Central memory CD8-positive, alpha-beta T cell (primary cell): ENCODE measurements around the gene TENM3.
"Not testable (repeated sequence)": the region's sequence is repeated elsewhere in the genome, so short reads cannot be mapped to it uniquely, and the experiment has no call there.

Source experiments
- ATAC-seq: fragments of 150-1000 bp; cut with Tn5 transposase; replicated peaks from 2 replicates; pipeline ENCODE4 v1.10.0; 2022; ENCODE audit warnings: mild to moderate bottlenecking, moderate FRiP score, moderate number of reproducible peaks; ENCODE audit not compliant: poor library complexity, severe bottlenecking; ENCODE audit errors: extremely low read depth
- DNase-seq, 2 donors: peaks; one replicate each; pipeline ENCODE4 v3.0.0; 2021; ENCODE audit warnings: low spot score in 2 of 2
- H3K27ac Mint-ChIP-seq: one replicate; pipeline ENCODE4 v1.8.0; 2022; ENCODE audit warnings: low read depth, mild to moderate bottlenecking, moderate library complexity, mixed read lengths
- H3K27me3 Mint-ChIP-seq: one replicate; pipeline ENCODE4 v1.8.0; 2022; ENCODE audit warnings: mixed read lengths
- H3K36me3 Mint-ChIP-seq: one replicate; pipeline ENCODE4 v1.8.0; 2022; ENCODE audit warnings: mild to moderate bottlenecking, moderate library complexity, mixed read lengths; ENCODE audit not compliant: insufficient read depth
- H3K4me1 Mint-ChIP-seq: one replicate; pipeline ENCODE4 v1.8.0; 2022; ENCODE audit warnings: mixed read lengths
- H3K4me3 Mint-ChIP-seq: one replicate; pipeline ENCODE4 v1.8.0; 2022; ENCODE audit warnings: mild to moderate bottlenecking, moderate library complexity, mixed read lengths
- H3K9me3 Mint-ChIP-seq: one replicate; pipeline ENCODE4 v1.8.0; 2022; ENCODE audit warnings: mixed read lengths

Gene TENM3

DNA sequence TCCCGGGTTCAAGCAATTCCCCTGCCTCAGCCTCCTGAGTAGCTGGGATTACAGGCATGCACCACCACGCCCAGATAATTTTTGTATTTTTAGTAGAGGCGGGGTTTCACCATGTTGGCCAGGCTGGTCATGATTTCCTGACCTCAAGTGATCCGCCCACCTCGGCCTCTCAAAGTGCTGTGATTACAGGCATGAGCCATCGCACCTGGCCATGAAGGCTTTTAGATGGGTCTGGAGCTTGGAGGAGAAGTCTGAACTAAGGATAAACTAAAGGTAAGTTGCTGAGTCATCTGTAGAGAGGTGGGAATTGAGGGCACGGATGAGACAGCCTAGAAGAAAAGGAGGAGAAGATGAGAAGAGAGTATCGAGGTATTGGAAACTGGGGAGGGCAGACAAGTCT lies at the start of gene TENM3:
TENM3 (plus strand) TSS at position 199 of the 400 bp plus-strand sequence. CDS start 80,619 bp downstream, outside the sequence.
- not testable (repeated sequence) for H3K36me3 Mint-ChIP-seq, H3K4me3 Mint-ChIP-seq, ATAC-seq, DNase-seq, H3K27me3 Mint-ChIP-seq, H3K27ac Mint-ChIP-seq, H3K4me1 Mint-ChIP-seq
- peaks cover 23% of the 10 kb centered on the region for H3K9me3 Mint-ChIP-seq

DNA sequence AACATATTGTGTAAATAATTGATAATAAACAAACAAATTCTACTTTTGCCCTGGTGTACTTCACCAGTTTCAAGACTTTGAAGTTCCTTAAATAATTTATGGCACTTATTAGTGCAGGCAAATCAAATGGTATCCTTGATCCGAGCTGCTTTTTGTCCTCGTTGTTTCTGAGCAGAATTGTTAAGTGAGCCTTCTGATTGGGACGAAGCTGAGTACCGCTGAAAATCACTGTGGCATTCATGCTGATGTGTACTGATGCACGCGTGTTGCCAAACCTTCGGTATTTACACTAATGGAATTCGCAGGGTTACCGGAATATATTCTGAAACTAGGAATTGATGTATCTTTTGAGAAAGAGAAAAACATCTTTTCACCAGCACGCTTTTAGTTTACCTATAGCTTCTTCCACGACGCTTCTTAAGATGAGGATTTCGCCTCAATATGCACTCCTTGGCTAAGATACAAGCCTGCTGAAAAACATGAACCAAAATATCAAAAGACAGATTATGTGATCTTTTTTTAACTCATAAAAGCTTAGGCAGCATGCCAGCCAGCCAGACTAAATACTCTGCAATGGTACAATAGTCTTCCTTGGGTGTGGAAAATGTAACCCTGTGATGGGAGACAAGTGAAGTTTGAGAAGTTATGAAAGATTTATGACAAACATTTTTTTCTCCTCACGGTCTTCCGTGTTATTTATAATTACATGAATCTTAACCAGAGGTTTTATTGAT lies 48.9 kb upstream of the TENM3 start:
- DNase-seq (no peak), ATAC-seq (no peak)
- Mint-ChIP-seq H3K27ac (no peak overlapping the region), H3K4me1 (no peaks in the 10 kb centered on the region), H3K9me3 (no peaks in the 10 kb centered on the region), H3K4me3 (no peak overlapping the region), H3K36me3 (peaks cover 2% of the 10 kb centered on the region), H3K27me3 (no peaks in the 10 kb centered on the region)

GRCh38 chr4:182197611-182198010 lies 45.6 kb upstream of the TENM3 start:
- no peak overlapping the region for H3K4me3 Mint-ChIP-seq
- H3K9me3 Mint-ChIP-seq, result peaks cover 4% of the 10 kb centered on the region
- H3K27me3 Mint-ChIP-seq, result no peaks in the 10 kb centered on the region
- no peaks in the 10 kb centered on the region for H3K4me1 Mint-ChIP-seq
- H3K27ac Mint-ChIP-seq, result no peak overlapping the region
- no peak for ATAC-seq
- H3K36me3 Mint-ChIP-seq, result no peaks in the 10 kb centered on the region
- DNase-seq, result no peak

DNA sequence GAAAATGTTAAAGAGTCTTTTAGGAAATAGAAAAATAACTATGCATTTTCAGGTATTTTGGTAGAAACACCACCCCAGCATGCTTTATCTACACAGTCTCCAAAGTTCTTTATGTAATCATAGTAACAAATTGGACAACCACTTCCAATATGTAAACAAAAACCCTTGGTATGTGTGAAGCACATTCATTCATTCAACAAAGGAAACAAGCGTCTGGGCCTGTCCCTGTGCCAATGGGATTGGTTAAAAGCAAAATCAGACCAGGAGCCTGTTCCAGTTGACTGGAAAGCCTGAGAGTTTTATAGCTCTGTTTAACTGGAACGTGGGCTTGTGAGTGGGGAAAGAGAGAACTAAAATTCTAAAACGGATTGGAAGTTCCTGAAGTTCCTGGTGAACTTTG lies 41.3 kb upstream of the TENM3 start:
- Mint-ChIP-seq H3K36me3 (no peaks in the 10 kb centered on the region), H3K4me1 (no peaks in the 10 kb centered on the region), H3K27me3 (no peaks in the 10 kb centered on the region), H3K4me3 (no peak overlapping the region), H3K27ac (no peak overlapping the region), H3K9me3 (peaks cover 9% of the 10 kb centered on the region)
- ATAC-seq, result no peak
- no peak for DNase-seq

DNA sequence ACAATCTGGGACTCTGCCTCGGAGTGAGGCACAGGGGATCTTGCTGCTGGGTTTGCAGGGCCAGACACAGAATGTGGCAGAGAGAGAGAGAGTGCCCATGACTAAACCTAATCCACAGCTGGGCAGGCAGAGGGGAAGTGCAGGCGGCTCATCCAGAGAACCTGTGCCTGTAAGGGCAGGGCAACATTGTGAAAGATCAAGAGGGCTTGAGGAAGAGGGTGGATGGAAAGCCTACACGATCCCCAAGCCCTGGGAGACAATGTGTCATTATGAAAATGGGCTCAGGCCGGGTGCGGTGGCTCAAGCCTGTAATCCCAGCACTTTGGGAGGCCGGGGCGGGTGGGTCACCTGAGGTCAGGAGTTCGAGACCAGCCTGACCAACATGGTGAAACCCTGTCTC lies 40.6 kb upstream of the TENM3 start:
- H3K27me3 Mint-ChIP-seq, result no peaks in the 10 kb centered on the region
- no peaks in the 10 kb centered on the region for H3K36me3 Mint-ChIP-seq
- ATAC-seq (no peak), DNase-seq (no peak)
- H3K9me3 Mint-ChIP-seq, result peaks cover 9% of the 10 kb centered on the region
- H3K27ac Mint-ChIP-seq, result no peak overlapping the region
- H3K4me1 Mint-ChIP-seq, result no peaks in the 10 kb centered on the region
- H3K4me3 Mint-ChIP-seq, result no peak overlapping the region

GRCh38 chr4:182203872-182204411 lies 39.3 kb upstream of the TENM3 start:
- H3K36me3 Mint-ChIP-seq, result no peaks in the 10 kb centered on the region
- ATAC-seq, result no peak

DNA sequence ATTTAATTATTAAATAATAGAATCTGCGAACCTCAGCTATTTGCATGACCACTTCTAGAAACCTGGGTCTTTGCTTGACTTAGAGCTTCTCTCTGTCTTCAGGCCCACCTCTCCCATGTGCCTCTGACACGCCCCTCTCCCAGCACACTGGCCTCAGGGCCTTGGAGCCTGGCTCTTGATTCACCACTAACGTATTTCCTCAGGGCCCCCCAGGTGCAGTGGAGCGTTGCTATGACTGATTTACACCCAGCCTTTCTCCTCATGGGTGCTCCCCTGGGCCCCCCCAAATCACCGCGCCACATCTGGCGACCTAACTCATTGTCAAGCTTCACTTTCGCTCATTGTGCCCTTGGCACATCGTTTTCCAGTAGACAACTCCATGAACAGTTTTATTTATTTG lies 37.9 kb upstream of the TENM3 start:
- no peaks in the 10 kb centered on the region for H3K27me3 Mint-ChIP-seq
- H3K27ac Mint-ChIP-seq, result no peak overlapping the region
- no peak overlapping the region for H3K4me3 Mint-ChIP-seq
- H3K4me1 Mint-ChIP-seq, result no peaks in the 10 kb centered on the region
- DNase-seq (no peak), ATAC-seq (no peak)
- peaks cover 1% of the 10 kb centered on the region for H3K36me3 Mint-ChIP-seq
- H3K9me3 Mint-ChIP-seq, result peaks cover 9% of the 10 kb centered on the region

More at GRCh38 chr4:182203872-182204411, 39.3 kb upstream of the TENM3 start:
- no peak for DNase-seq
- no peak overlapping the region for H3K27ac Mint-ChIP-seq
- H3K4me1 Mint-ChIP-seq, result no peaks in the 10 kb centered on the region
- no peak overlapping the region for H3K4me3 Mint-ChIP-seq
- H3K27me3 Mint-ChIP-seq, result no peaks in the 10 kb centered on the region
- H3K9me3 Mint-ChIP-seq, result peaks cover 9% of the 10 kb centered on the region

DNA sequence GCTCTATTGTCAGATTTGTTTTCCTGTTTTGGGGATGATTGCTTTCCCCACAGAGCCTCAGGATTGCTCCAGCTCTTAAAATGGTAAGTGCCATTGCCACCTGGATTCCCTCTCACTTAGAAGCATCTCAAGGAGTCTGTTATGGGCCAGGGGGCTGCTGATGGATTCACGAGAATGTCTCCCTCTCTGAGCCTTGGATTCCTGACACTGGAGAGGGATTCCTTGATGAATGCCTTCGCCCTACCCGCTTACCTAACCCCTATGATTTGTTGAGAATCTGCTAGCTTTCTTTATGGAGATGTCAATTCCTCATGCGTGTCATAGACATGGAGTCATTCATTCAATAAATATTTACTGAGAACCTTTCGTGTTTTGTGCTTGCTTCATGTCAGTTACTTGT lies 36.9 kb upstream of the TENM3 start:
- no peaks in the 10 kb centered on the region for H3K4me1 Mint-ChIP-seq
- H3K4me3 Mint-ChIP-seq, result no peak overlapping the region

DNA sequence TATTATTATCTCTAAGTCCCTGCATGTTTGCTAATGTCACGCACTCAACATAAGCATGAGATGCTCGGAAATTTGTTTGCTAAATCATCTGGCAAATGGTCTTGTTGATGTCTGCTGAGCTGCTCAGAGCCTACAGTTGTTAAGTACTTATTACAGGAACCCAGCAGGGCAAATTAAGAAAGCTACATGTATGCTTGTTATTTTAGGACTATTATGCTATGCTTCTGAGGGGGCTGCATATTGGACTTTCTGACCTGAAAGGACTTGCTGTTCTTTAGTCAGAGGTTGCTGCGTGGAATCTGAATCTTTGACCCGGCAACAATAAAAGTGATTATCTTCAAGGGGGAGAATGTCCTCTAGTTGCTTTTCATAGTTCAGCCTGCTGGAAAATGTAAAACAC lies 36.3 kb upstream of the TENM3 start:
- ATAC-seq (no peak), DNase-seq (no peak)
- H3K27ac Mint-ChIP-seq, result no peak overlapping the region
- H3K4me3 Mint-ChIP-seq, result no peak overlapping the region
- no peaks in the 10 kb centered on the region for H3K4me1 Mint-ChIP-seq
- peaks cover 10% of the 10 kb centered on the region for H3K9me3 Mint-ChIP-seq
- no peaks in the 10 kb centered on the region for H3K27me3 Mint-ChIP-seq
- peaks cover 1% of the 10 kb centered on the region for H3K36me3 Mint-ChIP-seq

More for the DNA sequence above, 36.9 kb upstream of the TENM3 start:
- no peak for ATAC-seq
- H3K27me3 Mint-ChIP-seq, result no peaks in the 10 kb centered on the region
- peaks cover 12% of the 10 kb centered on the region for H3K9me3 Mint-ChIP-seq
- no peak overlapping the region for H3K27ac Mint-ChIP-seq
- H3K36me3 Mint-ChIP-seq, result peaks cover 1% of the 10 kb centered on the region
- no peak for DNase-seq

DNA sequence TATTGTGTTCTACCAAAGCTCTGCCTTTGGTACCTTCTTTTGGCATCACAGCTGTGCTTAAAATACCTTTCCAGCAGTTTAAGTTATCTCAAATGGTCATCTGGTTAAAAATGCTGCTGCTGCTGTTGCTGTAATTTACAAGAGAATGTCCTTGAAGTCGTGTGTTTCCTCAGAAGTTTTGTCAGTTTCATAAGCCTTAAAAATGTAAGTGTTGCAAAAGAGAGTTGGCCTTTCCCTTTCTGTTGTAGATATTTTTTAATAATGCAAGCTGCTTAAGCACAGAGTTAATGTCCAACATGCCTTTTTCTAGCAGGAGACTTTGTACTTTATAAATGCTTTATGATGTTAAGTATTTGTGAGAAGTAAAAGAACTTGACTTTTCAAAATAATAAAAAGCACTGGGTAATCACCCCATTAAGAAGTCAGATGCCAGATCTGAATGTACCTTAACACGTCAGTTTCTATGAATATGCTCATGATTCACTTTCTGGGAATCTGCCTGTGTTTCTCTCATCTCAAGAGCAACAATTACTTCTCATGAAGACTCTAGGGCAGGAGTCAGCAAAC lies 35.3 kb upstream of the TENM3 start:
- Mint-ChIP-seq H3K27ac (no peak overlapping the region), H3K36me3 (peaks cover 1% of the 10 kb centered on the region), H3K9me3 (peaks cover 10% of the 10 kb centered on the region), H3K27me3 (no peaks in the 10 kb centered on the region), H3K4me3 (no peak overlapping the region), H3K4me1 (no peaks in the 10 kb centered on the region)
- DNase-seq, result no peak
- no peak for ATAC-seq

DNA sequence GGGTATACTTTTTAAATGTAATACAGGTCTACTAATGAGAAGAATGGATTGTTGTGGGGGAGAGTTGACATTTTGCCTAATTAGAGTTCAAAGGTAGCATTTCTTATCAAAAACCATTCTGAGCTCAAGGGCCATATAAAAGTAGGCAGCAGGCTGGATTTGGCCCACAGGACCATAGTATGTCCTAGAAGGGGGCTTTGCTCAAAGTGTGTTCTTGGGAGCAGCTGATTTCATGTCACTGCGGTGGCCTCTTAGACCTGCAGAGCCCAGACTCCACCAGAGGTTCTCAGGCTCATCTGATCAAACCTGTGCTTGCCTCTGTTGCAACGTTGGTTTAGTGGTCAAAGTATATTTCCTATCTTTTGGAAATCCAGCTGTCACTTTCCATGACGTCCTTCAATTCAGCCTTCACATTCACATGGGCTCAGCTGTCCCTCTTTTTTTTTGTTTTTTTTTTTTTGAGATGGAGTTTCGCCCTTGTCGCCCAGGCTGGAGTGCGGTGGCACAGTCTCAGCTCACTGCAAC lies 34.6 kb upstream of the TENM3 start:
- Mint-ChIP-seq H3K4me3 (no peak overlapping the region), H3K27ac (no peak overlapping the region), H3K36me3 (peaks cover 1% of the 10 kb centered on the region), H3K27me3 (no peaks in the 10 kb centered on the region), H3K4me1 (no peaks in the 10 kb centered on the region), H3K9me3 (peaks cover 10% of the 10 kb centered on the region)
- ATAC-seq (no peak), DNase-seq (no peak)

GRCh38 chr4:182212211-182212761 lies 30.9 kb upstream of the TENM3 start:
- peaks cover 1% of the 10 kb centered on the region for H3K36me3 Mint-ChIP-seq
- no peaks in the 10 kb centered on the region for H3K27me3 Mint-ChIP-seq
- no peak overlapping the region for H3K4me3 Mint-ChIP-seq
- H3K9me3 Mint-ChIP-seq, result peaks cover 5% of the 10 kb centered on the region
- H3K4me1 Mint-ChIP-seq, result no peaks in the 10 kb centered on the region
- no peak for DNase-seq
- no peak for ATAC-seq
- no peak overlapping the region for H3K27ac Mint-ChIP-seq

DNA sequence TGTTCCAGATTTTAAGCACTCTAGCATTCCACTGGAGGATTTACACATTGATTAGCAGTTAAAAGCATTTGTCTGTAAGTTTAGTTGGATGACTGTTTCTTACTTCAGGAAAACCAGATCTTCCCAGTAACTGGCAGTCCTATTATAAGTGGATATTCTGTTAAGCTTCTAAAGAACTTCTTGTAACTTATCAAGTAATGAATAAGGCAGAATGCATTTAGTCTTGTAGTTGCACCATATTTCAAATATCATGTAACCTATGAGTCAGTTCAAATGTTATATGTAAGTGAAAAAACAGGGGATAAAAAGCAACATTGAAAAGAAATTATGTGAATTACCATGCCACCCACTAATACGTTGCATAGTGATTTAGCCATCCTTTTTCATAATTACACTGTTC lies 30.2 kb upstream of the TENM3 start:
- Mint-ChIP-seq H3K4me3 (no peak overlapping the region), H3K27me3 (no peaks in the 10 kb centered on the region), H3K27ac (no peak overlapping the region), H3K4me1 (no peaks in the 10 kb centered on the region), H3K36me3 (peaks cover 1% of the 10 kb centered on the region), H3K9me3 (peaks cover 5% of the 10 kb centered on the region)
- DNase-seq (no peak), ATAC-seq (no peak)
